ENCODE data around the gene PCSK5. TPM values are rescaled to one million over a fixed set of nuclear protein-coding genes. Genes with fewer than 3 reads are reported as not detected.

Gene PCSK5
- total and polyA plus RNA-seq, 10 donors, result 0.28 to 8.1 (median 5.5) TPM

- Histone ChIP-seq H3K27me3 (replicated peaks in 1 of 7) (no peaks in the 10 kb centered on the region), H3K36me3 (no peaks in the 10 kb centered on the region), H3K9me3 (no peaks in the 10 kb centered on the region), H3K4me1 (no peaks in the 10 kb centered on the region), H3K4me3 (no peak overlapping the region), H3K27ac (no peak overlapping the region)
- TF ChIP-seq POLR2AphosphoS5 (IDR thresholded peaks at IDR 0.05) (no peak), CTCF (IDR thresholded peaks at IDR 0.05 in 8 of 11, conservative IDR thresholded peaks at IDR 0.05 in 3 of 11) (no peak), POLR2A (IDR thresholded peaks at IDR 0.05) (no peak)
- intact Hi-C loops (cut with DNase I; ENCODE audit: low total_unique reads), result no loop called here
- DNase-seq, result no peak
- WGBS, 5 donors, result 90 to 98% (median 95%) methylated on average over 2 of the region's 2 CpGs
Observed at GRCh38 chr9:76247426-76247825, 357.0 kb downstream of the PCSK5 start.

GRCh38 chr9:76249309-76249708 is 358.8 kb downstream of the PCSK5 start:
- no peak overlapping the region for H3K27ac ChIP-seq
- no peaks in the 10 kb centered on the region for H3K27me3 ChIP-seq (replicated peaks in 1 of 7)
- no peak overlapping the region for H3K4me3 ChIP-seq
- intact Hi-C loops (cut with DNase I; ENCODE audit: low total_unique reads), result no loop called here
- H3K4me1 ChIP-seq, result no peaks in the 10 kb centered on the region
- TF ChIP-seq POLR2A (IDR thresholded peaks at IDR 0.05) (no peak), POLR2AphosphoS5 (IDR thresholded peaks at IDR 0.05) (no peak), CTCF (IDR thresholded peaks at IDR 0.05 in 8 of 11, conservative IDR thresholded peaks at IDR 0.05 in 3 of 11) (no peak)
- no peaks in the 10 kb centered on the region for H3K9me3 ChIP-seq
- DNase-seq, result no peak
- H3K36me3 ChIP-seq, result no peaks in the 10 kb centered on the region

GRCh38 chr9:76255781-76256455 is 365.4 kb downstream of the PCSK5 start:
- Histone ChIP-seq H3K9me3 (no peaks in the 10 kb centered on the region), H3K4me1 (no peaks in the 10 kb centered on the region), H3K36me3 (no peaks in the 10 kb centered on the region), H3K27me3 (replicated peaks in 1 of 7) (no peaks in the 10 kb centered on the region), H3K27ac (no peak overlapping the region), H3K4me3 (no peak overlapping the region)
- DNase-seq, result no peak
- TF ChIP-seq CTCF (IDR thresholded peaks at IDR 0.05 in 8 of 11, conservative IDR thresholded peaks at IDR 0.05 in 3 of 11) (no peak), POLR2AphosphoS5 (IDR thresholded peaks at IDR 0.05) (no peak), POLR2A (IDR thresholded peaks at IDR 0.05) (no peak)
- 52 to 77% (median 63%) methylated on average over 12 of the region's 12 CpGs for WGBS, 5 donors
- intact Hi-C loops (cut with DNase I; ENCODE audit: low total_unique reads), result no loop called here

- Histone ChIP-seq H3K27me3 (replicated peaks in 1 of 7) (no peaks in the 10 kb centered on the region), H3K36me3 (no peaks in the 10 kb centered on the region), H3K4me1 (no peaks in the 10 kb centered on the region), H3K9me3 (no peaks in the 10 kb centered on the region), H3K27ac (no peak overlapping the region), H3K4me3 (no peak overlapping the region)
- no peak for TF ChIP-seq POLR2AphosphoS5 (IDR thresholded peaks at IDR 0.05)
- no peak for TF ChIP-seq POLR2A (IDR thresholded peaks at IDR 0.05)
- TF ChIP-seq CTCF (IDR thresholded peaks at IDR 0.05 in 8 of 11, conservative IDR thresholded peaks at IDR 0.05 in 3 of 11), result no peak
- intact Hi-C loops (cut with DNase I; ENCODE audit: low total_unique reads), result no loop called here
- DNase-seq, result no peak
- WGBS, 5 donors, result 83 to 96% (median 92%) methylated on average over 6 to 7 of the region's 7 CpGs
Observed at GRCh38 chr9:76257311-76257710, 366.8 kb downstream of the PCSK5 start.
